ENCODE measurements around the gene ZNF48.

DNA sequence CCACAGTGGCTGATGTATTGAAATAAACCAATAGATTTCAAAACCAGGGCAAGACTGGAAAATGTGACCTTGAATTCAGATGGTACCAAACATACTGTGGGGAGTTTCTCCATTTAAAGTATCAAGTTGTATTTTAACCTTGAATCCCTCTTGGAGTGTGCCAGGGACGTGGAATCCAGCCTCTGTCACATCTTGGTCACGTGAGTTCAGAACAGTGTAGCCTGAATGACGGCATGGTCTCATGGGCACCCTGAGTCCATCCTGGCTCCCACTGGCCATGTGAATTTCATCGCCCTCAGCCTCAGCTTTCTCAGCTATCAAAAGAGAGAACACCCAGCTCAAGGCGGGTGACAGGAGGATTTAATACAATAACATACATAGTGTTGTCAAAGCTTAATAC, 18.9 kb downstream of the ZNF48 start:
- TF ChIP-seq, protein P1, sequence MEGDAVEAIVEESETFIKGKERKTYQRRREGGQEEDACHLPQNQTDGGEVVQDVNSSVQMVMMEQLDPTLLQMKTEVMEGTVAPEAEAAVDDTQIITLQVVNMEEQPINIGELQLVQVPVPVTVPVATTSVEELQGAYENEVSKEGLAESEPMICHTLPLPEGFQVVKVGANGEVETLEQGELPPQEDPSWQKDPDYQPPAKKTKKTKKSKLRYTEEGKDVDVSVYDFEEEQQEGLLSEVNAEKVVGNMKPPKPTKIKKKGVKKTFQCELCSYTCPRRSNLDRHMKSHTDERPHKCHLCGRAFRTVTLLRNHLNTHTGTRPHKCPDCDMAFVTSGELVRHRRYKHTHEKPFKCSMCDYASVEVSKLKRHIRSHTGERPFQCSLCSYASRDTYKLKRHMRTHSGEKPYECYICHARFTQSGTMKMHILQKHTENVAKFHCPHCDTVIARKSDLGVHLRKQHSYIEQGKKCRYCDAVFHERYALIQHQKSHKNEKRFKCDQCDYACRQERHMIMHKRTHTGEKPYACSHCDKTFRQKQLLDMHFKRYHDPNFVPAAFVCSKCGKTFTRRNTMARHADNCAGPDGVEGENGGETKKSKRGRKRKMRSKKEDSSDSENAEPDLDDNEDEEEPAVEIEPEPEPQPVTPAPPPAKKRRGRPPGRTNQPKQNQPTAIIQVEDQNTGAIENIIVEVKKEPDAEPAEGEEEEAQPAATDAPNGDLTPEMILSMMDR (IDR thresholded peaks at IDR 0.05), result no peak
- no peak for TF ChIP-seq POLR2A (IDR thresholded peaks at IDR 0.05)

Data from prostate gland (tissue), 2 donors.